Measurements from ENCODE around the gene DCUN1D4.

The DCUN1D4 gene

GRCh38 chr4:51958199-51958968 is 115.4 kb downstream of the DCUN1D4 start:
- Histone ChIP-seq H4K20me1 (ENCODE audit: insufficient read depth) (no peaks in the 10 kb centered on the region), H3K27ac (no peak overlapping the region), H3K79me2 (ENCODE audit: insufficient read depth, low read depth) (no peaks in the 10 kb centered on the region), H3K4me3 (IDR thresholded peaks at IDR 0.05; ENCODE audit: insufficient read depth, low read depth, low read length) (no peak overlapping the region), H3K9ac (no peak overlapping the region), H3K4me1 (ENCODE audit: low read depth, poor library complexity, severe bottlenecking) (no peaks in the 10 kb centered on the region), H3K27me3 (ENCODE audit: insufficient read depth, low read depth) (no peaks in the 10 kb centered on the region), H2AFZ (ENCODE audit: low read depth) (no peak overlapping the region), H3K4me2 (no peak overlapping the region), H3K36me3 (ENCODE audit: insufficient read depth) (no peaks in the 10 kb centered on the region)
- no peak for TF ChIP-seq CTCF (conservative IDR thresholded peaks at IDR 0.05; ENCODE audit: low read depth, low read length)

GRCh38 chr4:51960486-51960885 is 117.5 kb downstream of the DCUN1D4 start:
- Histone ChIP-seq H3K27ac (no peak overlapping the region), H3K36me3 (ENCODE audit: insufficient read depth) (no peaks in the 10 kb centered on the region), H3K4me3 (IDR thresholded peaks at IDR 0.05; ENCODE audit: insufficient read depth, low read depth, low read length) (no peak overlapping the region), H4K20me1 (ENCODE audit: insufficient read depth) (no peaks in the 10 kb centered on the region), H3K79me2 (ENCODE audit: insufficient read depth, low read depth) (no peaks in the 10 kb centered on the region), H3K9ac (no peak overlapping the region), H2AFZ (ENCODE audit: low read depth) (no peak overlapping the region), H3K4me1 (ENCODE audit: low read depth, poor library complexity, severe bottlenecking) (no peaks in the 10 kb centered on the region), H3K27me3 (ENCODE audit: insufficient read depth, low read depth) (no peaks in the 10 kb centered on the region), H3K4me2 (no peak overlapping the region)
- no peak for TF ChIP-seq CTCF (conservative IDR thresholded peaks at IDR 0.05; ENCODE audit: low read depth, low read length)

- Histone ChIP-seq H3K4me2 (no peak overlapping the region), H3K4me3 (IDR thresholded peaks at IDR 0.05; ENCODE audit: insufficient read depth, low read depth, low read length) (no peak overlapping the region), H3K9ac (no peak overlapping the region), H4K20me1 (ENCODE audit: insufficient read depth) (no peaks in the 10 kb centered on the region), H3K27ac (no peak overlapping the region), H3K4me1 (ENCODE audit: low read depth, poor library complexity, severe bottlenecking) (no peaks in the 10 kb centered on the region), H3K79me2 (ENCODE audit: insufficient read depth, low read depth) (no peaks in the 10 kb centered on the region), H3K36me3 (ENCODE audit: insufficient read depth) (no peaks in the 10 kb centered on the region), H3K27me3 (ENCODE audit: insufficient read depth, low read depth) (no peaks in the 10 kb centered on the region), H2AFZ (ENCODE audit: low read depth) (no peak overlapping the region)
- no peak for TF ChIP-seq CTCF (conservative IDR thresholded peaks at IDR 0.05; ENCODE audit: low read depth, low read length)
These were observed 121.0 kb downstream of the DCUN1D4 start for GRCh38 chr4:51963841-51964517.

GRCh38 chr4:51965862-51966261 is 122.9 kb downstream of the DCUN1D4 start:
- H4K20me1 ChIP-seq (ENCODE audit: insufficient read depth) = no peaks in the 10 kb centered on the region
- H3K27me3 ChIP-seq (ENCODE audit: insufficient read depth, low read depth) = no peaks in the 10 kb centered on the region
- no peak overlapping the region for H3K4me3 ChIP-seq (IDR thresholded peaks at IDR 0.05; ENCODE audit: insufficient read depth, low read depth, low read length)
- no peak overlapping the region for H3K9ac ChIP-seq
- H3K36me3 ChIP-seq (ENCODE audit: insufficient read depth) = no peaks in the 10 kb centered on the region
- H3K79me2 ChIP-seq (ENCODE audit: insufficient read depth, low read depth) = no peaks in the 10 kb centered on the region
- no peak for TF ChIP-seq CTCF (conservative IDR thresholded peaks at IDR 0.05; ENCODE audit: low read depth, low read length)
- H3K27ac ChIP-seq = no peak overlapping the region
- H3K4me2 ChIP-seq = no peak overlapping the region
- H2AFZ ChIP-seq (ENCODE audit: low read depth) = no peak overlapping the region
- no peaks in the 10 kb centered on the region for H3K4me1 ChIP-seq (ENCODE audit: low read depth, poor library complexity, severe bottlenecking)
